ENCODE results near the gene ARHGAP4. TPM values are rescaled to one million over a fixed set of nuclear protein-coding genes. Genes with fewer than 3 reads are reported as not detected.

The ARHGAP4 gene
- total and polyA plus RNA-seq, 3 donors from 2014 or later = 25.6 to 41.3 (median 34.6) TPM

- TF ChIP-seq POLR2A (IDR thresholded peaks at IDR 0.05) (no peak), CTCF (IDR thresholded peaks at IDR 0.05) (no peak)
- no peaks in the 10 kb centered on the region for H3K9me3 ChIP-seq
- 95 to 100% methylated on average over 2 to 10 of the region's 14 CpGs for WGBS, 2 donors
- H3K4me1 ChIP-seq = peaks cover 5% of the 10 kb centered on the region
- DNase-seq = no peak
- H3K36me3 ChIP-seq (ENCODE audit: low read depth, missing control alignments) = no peaks in the 10 kb centered on the region
- no peak overlapping the region for H3K4me3 ChIP-seq
- intact Hi-C loops (cut with DNase I; ENCODE audit: low total_unique reads) = no loop called here
- H3K27me3 ChIP-seq = no peaks in the 10 kb centered on the region
- no peak overlapping the region for H3K27ac ChIP-seq
Measured at GRCh38 chrX:153920546-153920945, 5.5 kb downstream of the ARHGAP4 start.

- no peak for DNase-seq
- H3K36me3 ChIP-seq (ENCODE audit: low read depth, missing control alignments) = no peaks in the 10 kb centered on the region
- 96 to 100% methylated on average over 3 to 13 of the region's 13 CpGs for WGBS, 2 donors
- H3K4me1 ChIP-seq = peaks cover 5% of the 10 kb centered on the region
- H3K4me3 ChIP-seq = no peak overlapping the region
- intact Hi-C loops (cut with DNase I; ENCODE audit: low total_unique reads) = no loop called here
- H3K27me3 ChIP-seq = no peaks in the 10 kb centered on the region
- H3K9me3 ChIP-seq = no peaks in the 10 kb centered on the region
- no peak overlapping the region for H3K27ac ChIP-seq
- TF ChIP-seq POLR2A (IDR thresholded peaks at IDR 0.05) (no peak), CTCF (IDR thresholded peaks at IDR 0.05) (no peak)
Measured at GRCh38 chrX:153919281-153919680, 6.8 kb downstream of the ARHGAP4 start.

GRCh38 chrX:153917869-153918268 is 8.2 kb downstream of the ARHGAP4 start:
- no peak overlapping the region for H3K27ac ChIP-seq
- no peak overlapping the region for H3K4me3 ChIP-seq
- WGBS, 2 donors = 82 to 90% methylated on average over 6 of the region's 6 CpGs
- TF ChIP-seq CTCF (IDR thresholded peaks at IDR 0.05) = no peak
- TF ChIP-seq POLR2A (IDR thresholded peaks at IDR 0.05) = no peak
- no peak for DNase-seq
- no peaks in the 10 kb centered on the region for H3K4me1 ChIP-seq
- intact Hi-C loops (cut with DNase I; ENCODE audit: low total_unique reads) = no loop called here
- no peaks in the 10 kb centered on the region for H3K27me3 ChIP-seq
- no peaks in the 10 kb centered on the region for H3K9me3 ChIP-seq
- H3K36me3 ChIP-seq (ENCODE audit: low read depth, missing control alignments) = no peaks in the 10 kb centered on the region

GRCh38 chrX:153913701-153914100 is 12.4 kb downstream of the ARHGAP4 start:
- 93% methylated on average over 17 of the region's 17 CpGs; no CpG with 5 or more reads in 1 of the 2 donors for WGBS, 2 donors
- no peaks in the 10 kb centered on the region for H3K4me1 ChIP-seq
- TF ChIP-seq CTCF (IDR thresholded peaks at IDR 0.05) = no peak
- TF ChIP-seq POLR2A (IDR thresholded peaks at IDR 0.05) = no peak
- H3K27me3 ChIP-seq = no peaks in the 10 kb centered on the region
- H3K27ac ChIP-seq = no peak overlapping the region
- H3K9me3 ChIP-seq = no peaks in the 10 kb centered on the region
- intact Hi-C loops (cut with DNase I; ENCODE audit: low total_unique reads) = no loop called here
- no peaks in the 10 kb centered on the region for H3K36me3 ChIP-seq (ENCODE audit: low read depth, missing control alignments)
- H3K4me3 ChIP-seq = no peak overlapping the region
- DNase-seq = no peak

GRCh38 chrX:153913211-153913610 is 12.9 kb downstream of the ARHGAP4 start:
- intact Hi-C loops (cut with DNase I; ENCODE audit: low total_unique reads) = no loop called here
- Histone ChIP-seq H3K27ac (no peak overlapping the region), H3K4me1 (no peaks in the 10 kb centered on the region)

More at GRCh38 chrX:153913211-153913610, 12.9 kb downstream of the ARHGAP4 start:
- H3K36me3 ChIP-seq (ENCODE audit: low read depth, missing control alignments) = no peaks in the 10 kb centered on the region
- 100% methylated on average over 3 of the region's 17 CpGs; no CpG with 5 or more reads in 1 of the 2 donors for WGBS, 2 donors
- H3K4me3 ChIP-seq = no peak overlapping the region
- no peaks in the 10 kb centered on the region for H3K9me3 ChIP-seq
- H3K27me3 ChIP-seq = no peaks in the 10 kb centered on the region
- TF ChIP-seq POLR2A (IDR thresholded peaks at IDR 0.05) = no peak
- TF ChIP-seq CTCF (IDR thresholded peaks at IDR 0.05) = no peak
- no peak for DNase-seq

Measured in testis (tissue), 3 donors.